ENCODE measurements around the gene GNL3L. TPM values are rescaled to one million over a fixed set of nuclear protein-coding genes. Genes with fewer than 3 reads are reported as not detected.
"Not testable (repeated sequence)": the region's sequence is repeated elsewhere in the genome, so short reads cannot be mapped to it uniquely, and the experiment has no call there.

GNL3L gene
- polyA plus RNA-seq, 3 donors, result 17.8 to 24.8 (median 23.0) TPM

DNA sequence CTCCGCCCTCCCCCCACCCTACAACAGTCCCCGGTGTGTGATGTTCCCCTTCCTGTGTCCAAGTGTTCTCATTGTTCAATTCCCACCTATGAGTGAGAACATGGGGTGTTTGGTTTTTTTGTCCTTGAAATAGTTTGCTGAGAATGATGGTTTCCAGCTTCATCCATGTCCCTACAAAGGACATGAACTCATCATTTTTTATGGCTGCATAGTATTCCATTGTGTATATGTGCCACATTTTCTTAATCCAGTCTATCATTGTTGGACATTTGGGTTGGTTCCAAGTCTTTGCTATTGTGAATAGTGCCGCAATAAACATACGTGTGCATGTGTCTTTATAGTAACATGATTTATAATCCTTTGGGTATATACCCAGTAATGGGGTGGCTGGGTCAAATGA, 12.2 kb downstream of the GNL3L start:
- DNase-seq, result not testable (repeated sequence)

DNA sequence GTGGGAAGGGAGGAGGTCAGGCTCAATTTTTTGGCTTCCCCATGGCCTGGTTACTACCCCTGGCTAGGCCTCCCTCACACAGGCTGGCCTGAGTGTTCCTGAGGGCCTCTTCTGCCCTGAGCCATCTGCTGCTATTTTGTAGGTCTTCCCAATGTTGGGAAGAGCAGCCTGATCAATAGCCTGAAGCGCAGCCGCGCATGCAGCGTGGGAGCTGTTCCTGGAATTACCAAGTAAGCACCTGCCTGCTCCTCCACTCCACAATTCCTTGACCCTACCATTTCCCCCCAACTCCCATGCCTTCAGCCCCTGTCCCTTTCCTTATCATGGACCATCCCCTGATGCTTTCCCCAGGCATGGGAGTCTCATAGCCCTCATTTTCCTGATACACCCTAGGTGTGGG, 20.8 kb downstream of the GNL3L start:
- DNase-seq, result no peak

DNA sequence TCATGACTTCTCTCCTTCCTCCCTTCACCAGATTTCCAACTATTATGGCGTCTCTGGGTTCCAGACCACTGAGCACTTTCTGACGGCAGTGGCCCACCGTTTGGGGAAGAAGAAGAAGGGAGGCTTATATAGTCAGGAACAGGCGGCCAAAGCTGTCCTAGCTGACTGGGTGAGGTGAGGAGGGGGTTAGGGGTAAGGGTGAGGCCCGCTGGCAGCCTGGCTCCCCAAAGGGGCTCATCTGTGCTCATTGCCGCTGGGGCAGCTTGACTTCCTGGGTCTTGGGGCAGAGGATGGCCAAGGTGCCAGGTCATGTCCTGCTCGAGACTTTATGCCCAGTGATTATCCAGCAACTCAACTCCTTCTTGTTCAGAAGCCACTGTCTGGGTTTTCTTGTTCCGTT, 21.8 kb downstream of the GNL3L start:
- DNase-seq, result no peak

DNA sequence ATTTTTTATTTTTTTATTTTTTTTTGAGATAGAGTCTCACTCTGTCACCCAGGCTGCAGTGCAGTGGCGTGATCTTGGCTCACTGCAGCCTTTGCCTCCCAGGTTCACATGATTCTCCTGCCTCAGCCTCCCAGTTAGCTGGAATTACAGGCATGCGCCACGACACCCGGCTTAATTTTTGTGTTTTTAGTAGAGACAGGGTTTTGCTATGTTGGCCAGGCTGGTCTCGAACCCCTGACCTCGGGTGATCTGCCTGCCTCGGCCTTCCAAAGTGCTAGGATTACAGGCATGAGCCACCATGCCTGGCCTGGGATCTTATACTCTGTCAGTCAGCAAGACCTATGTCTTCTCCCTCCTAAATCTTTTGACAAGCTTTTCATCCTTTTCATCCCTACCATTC, 25.0 kb downstream of the GNL3L start:
- DNase-seq, result not testable (repeated sequence)

DNA sequence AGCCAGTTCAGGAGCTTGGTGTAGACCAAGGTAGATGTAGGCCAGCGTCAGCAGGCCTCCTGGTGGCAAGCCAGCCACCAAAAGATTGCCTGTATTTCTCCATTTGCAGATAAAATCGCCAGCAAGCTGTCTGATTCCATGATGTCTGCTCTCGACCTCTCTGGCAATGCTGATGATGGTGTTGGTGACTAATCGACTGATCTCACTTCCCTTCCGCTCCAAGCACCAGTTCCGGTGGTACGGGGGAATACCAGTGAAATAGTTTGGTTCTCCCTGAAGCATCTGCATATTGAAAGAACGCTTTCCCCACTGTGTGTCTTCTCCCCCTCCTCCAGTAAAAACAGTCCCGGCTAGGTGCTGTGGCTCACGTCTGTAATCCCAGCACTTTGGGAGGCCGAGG, 30.4 kb downstream of the GNL3L start:
- no peak for DNase-seq

DNA sequence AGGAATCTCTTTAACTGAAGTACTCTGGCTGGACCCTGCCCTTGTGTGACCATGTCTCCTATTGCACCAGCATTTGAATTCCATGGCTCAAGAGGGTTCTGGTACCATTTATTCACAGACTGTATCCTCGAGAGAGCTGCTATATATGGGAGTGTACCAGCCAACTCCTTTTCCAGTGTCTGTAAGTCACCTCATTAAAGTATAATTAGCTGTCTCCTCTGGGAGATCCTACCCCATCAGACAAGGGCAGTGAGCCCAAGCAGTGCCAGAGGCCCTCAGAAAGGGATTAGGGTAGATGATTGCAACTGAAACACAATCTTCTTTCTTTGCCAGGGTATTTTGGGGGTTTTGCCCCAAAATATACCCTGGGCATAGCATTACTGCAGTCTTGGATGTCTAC, 31.6 kb downstream of the GNL3L start:
- DNase-seq, result no peak

DNA sequence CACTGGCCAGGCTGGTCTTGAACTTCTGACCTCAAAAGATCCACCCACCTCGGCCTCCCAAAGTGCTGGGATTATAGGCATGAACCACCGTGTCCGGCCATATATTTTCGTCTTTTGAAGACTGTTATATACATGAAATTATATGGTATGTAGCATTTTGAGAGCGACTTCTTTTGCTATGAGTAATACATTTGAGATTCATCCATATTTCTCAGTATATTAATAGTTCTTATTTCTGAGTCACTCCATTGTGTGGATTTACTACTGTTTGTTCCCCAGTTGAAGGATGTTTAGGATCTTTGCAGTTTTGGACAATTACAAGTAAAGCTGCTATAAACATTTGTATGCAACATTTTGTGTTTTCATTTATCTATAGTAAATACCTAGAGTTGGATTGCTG, 34.9 kb downstream of the GNL3L start:
- DNase-seq, result no peak

DNA sequence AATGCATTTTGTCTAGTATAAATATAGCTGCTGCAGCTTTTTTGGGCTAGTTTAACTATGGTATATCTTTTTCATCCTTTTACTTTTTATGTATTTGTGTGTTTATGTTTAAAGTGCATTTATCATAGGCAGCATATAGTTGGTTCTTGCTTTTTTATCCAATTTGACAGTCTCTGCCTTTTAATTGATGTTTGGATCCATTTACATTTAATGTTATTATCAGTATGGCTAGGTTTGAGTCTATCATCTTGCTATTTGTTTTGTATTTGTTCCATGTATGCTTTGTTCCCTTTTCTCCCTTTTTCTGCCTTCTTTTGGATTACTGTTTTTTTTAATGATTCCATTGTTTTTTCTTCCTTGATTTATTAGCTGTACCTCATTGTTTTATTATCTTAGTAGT, 40.3 kb downstream of the GNL3L start:
- DNase-seq, result no peak

DNA sequence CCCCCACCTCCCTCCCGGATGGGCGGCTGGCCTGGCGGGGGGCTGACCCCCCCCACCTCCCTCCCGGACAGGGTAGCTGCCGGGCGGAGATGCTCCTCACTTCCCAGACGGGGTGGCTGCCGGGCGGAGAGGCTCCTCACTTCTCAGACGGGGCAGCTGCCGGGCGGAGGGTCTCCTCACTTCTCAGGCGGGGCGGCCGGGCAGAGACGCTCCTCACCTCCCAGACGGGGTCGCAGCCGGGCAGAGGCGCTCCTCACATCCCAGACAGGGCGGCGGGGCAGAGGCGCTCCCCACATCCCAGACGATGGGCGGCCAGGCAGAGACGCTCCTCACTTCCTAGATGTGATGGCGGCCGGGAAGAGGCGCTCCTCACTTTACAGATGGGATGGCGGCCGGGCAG, 42.6 kb downstream of the GNL3L start:
- DNase-seq, result not testable (repeated sequence)

DNA sequence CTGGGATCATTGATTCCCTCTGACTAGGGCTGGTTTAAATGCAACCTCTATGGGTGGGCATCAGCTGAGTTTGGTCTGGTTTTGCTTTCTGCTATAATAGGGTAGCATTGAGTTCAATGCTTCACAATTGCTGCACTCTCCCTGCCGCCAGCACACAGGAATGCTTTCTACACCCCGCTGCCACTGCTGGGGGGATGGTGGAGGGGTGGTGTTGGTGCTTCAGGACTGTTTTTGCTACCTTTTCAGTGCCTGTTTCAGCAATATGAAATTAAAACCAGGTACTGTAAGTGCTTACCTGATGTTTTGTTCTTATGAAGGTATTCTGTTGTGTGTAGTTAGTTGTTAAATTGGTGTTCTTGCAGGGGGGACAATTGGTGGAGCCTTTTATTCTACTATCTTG, 67.7 kb downstream of the GNL3L start:
- DNase-seq, result no peak

DNA sequence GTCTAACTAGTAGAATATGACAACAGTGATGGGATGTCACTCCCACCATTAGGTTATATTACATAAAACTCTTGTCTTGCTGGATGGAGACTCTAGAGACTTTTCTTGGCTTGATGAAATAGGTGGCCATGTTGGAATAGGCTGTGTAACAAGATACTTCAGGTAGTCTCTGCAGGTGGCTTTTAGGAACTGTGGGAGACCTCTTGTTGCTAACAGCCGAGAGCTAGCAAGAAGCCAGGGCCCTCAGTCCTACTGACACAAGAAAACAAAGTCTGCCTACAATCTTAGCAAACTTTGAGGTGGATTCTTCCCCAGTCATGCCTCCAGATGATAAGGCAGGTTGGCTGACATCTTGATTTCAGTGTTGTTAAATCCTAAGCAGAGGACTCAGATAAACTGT, 72.5 kb downstream of the GNL3L start:
- DNase-seq, result no peak

Other genes with a start within 250 kb of the GNL3L start
- 1 to 10 TPM; 4.3 to 6.4 (median 6.2) TPM for gene WNK3, start 172.2 kb upstream of the GNL3L start, polyA plus RNA-seq (ENCODE audit: insufficient read length in 3 of 3)
- 10 to 100 TPM; 52.8 to 57.1 (median 54.5) TPM for gene TSR2, start 89.8 kb upstream of the GNL3L start, polyA plus RNA-seq (ENCODE audit: insufficient read length in 3 of 3)
- gene FGD1, start 34.0 kb upstream of the GNL3L start, polyA plus RNA-seq (ENCODE audit: insufficient read length in 3 of 3), result 10 to 100 TPM; 18.5 to 22.3 (median 22.0) TPM

All from renal pelvis (tissue), 4 donors.